ENCODE data around the gene MMP12.

Gene MMP12

DNA sequence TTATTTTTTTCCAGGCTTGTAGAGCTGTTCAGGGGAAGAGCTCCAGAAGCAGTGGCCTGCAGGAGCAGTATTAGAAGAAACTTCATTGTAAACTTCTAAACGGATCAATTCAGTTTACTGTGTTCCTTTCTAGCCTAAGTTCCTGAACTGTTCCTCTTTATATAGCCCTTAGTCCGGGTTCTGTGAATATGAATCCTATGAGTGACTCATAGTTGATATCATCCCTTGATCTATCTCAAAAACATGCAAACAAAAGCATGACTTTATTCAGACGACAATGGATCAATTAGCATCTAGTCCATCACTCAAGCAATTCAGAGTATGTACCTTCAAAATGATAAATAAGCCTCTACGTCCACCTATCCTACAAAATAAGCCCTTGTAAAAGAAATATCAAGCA, at the start of gene MMP12:
TSS of gene MMP12 (minus strand) at position 131 of the 400 bp plus-strand sequence. CDS start at position 86, 45 bp downstream.
- H3K4me3 ChIP-seq (ENCODE audit: low read length): no peak within 1 kb of the TSS
- TF ChIP-seq, protein P1, sequence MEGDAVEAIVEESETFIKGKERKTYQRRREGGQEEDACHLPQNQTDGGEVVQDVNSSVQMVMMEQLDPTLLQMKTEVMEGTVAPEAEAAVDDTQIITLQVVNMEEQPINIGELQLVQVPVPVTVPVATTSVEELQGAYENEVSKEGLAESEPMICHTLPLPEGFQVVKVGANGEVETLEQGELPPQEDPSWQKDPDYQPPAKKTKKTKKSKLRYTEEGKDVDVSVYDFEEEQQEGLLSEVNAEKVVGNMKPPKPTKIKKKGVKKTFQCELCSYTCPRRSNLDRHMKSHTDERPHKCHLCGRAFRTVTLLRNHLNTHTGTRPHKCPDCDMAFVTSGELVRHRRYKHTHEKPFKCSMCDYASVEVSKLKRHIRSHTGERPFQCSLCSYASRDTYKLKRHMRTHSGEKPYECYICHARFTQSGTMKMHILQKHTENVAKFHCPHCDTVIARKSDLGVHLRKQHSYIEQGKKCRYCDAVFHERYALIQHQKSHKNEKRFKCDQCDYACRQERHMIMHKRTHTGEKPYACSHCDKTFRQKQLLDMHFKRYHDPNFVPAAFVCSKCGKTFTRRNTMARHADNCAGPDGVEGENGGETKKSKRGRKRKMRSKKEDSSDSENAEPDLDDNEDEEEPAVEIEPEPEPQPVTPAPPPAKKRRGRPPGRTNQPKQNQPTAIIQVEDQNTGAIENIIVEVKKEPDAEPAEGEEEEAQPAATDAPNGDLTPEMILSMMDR (IDR thresholded peaks at IDR 0.05; ENCODE audit: insufficient read depth, low read depth, low read length, missing control alignments): no peak
- peak; percentile 28 for DNase-seq (ENCODE audit: low read depth)

DNA sequence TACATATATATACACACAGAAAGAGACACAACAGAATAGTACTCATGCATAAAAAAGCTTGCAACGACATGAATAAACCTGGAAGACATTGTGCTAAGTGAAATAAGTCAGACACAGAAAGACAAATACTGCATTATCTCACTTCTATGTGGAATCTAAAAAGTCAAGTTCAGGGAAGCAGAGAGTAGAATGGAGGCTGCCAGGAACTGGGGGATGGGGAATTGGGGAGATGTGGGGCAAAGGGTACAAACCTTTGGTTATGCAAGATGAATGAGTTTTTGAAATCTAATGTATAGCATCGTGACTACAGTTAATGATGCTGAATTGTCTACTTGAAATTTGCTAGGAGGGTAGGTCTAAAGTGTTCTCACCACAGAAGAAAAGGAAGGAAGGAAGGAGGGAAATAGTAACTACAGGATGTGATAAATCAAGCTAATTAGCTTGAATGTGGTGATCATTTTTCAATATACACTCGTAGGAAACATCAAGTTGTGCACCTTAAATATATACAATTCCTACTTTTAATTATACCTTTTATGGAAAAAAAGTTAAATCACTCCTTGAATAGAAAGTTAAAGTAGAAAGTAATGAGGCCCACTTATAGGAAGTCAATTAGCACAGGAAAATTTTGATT, 46.9 kb upstream of the MMP12 start:
- H3K4me3 ChIP-seq (ENCODE audit: low read length): no peak overlapping the region
- TF ChIP-seq, protein P1 (IDR thresholded peaks at IDR 0.05; ENCODE audit: insufficient read depth, low read depth, low read length, missing control alignments): no peak

DNA sequence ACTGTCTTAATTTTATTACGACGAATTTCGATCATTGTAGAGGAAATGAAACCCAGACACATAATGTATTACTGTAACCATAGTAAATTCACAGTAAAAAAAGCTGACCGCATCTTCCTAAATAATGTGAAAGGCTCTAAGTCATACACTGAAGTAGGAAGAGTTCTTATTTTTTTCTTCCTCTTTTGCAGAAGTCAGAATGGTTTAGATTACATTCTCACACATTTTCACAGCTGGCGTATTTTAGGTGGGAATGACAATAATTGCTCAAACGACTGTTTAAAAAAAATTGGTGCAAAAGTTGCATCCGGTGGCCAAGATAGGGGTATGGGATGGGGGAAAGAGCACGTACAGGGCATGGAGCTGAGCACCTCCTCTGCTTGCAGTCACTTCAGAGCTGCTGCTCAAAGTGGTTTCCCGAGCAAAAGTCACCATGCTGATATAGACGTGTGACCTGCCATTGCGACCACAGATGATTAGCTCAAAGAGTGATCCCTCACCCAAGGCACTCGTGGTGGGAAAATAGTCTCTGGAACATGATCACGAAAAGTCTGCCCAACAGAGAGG, 45.4 kb upstream of the MMP12 start:
- no peak overlapping the region for H3K4me3 ChIP-seq (ENCODE audit: low read length)
- TF ChIP-seq, protein P1 (IDR thresholded peaks at IDR 0.05; ENCODE audit: insufficient read depth, low read depth, low read length, missing control alignments): no peak
- no peak for DNase-seq (ENCODE audit: low read depth)

More for the DNA sequence above, 46.9 kb upstream of the MMP12 start:
- DNase-seq (ENCODE audit: low read depth): no peak

DNA sequence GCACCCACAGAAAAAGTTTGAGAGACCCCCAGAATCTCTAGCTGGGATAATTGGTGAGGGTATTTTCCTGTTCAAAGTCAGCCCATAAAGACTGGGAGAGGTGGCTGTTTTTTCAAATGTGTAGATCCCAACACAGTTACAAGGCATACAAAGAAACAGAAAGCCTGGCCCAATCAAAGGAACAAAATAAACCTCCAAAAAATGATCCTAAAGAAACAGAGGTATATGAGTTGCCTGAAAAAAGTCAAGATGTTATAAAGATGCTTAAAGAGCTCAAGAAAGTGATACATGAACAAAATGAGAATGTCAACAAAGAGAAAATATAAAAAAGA, 40.2 kb upstream of the MMP12 start:
- H3K4me3 ChIP-seq (ENCODE audit: low read length): no peak overlapping the region
- no peak for DNase-seq (ENCODE audit: low read depth)
- TF ChIP-seq, protein P1 (IDR thresholded peaks at IDR 0.05; ENCODE audit: insufficient read depth, low read depth, low read length, missing control alignments): no peak

DNA sequence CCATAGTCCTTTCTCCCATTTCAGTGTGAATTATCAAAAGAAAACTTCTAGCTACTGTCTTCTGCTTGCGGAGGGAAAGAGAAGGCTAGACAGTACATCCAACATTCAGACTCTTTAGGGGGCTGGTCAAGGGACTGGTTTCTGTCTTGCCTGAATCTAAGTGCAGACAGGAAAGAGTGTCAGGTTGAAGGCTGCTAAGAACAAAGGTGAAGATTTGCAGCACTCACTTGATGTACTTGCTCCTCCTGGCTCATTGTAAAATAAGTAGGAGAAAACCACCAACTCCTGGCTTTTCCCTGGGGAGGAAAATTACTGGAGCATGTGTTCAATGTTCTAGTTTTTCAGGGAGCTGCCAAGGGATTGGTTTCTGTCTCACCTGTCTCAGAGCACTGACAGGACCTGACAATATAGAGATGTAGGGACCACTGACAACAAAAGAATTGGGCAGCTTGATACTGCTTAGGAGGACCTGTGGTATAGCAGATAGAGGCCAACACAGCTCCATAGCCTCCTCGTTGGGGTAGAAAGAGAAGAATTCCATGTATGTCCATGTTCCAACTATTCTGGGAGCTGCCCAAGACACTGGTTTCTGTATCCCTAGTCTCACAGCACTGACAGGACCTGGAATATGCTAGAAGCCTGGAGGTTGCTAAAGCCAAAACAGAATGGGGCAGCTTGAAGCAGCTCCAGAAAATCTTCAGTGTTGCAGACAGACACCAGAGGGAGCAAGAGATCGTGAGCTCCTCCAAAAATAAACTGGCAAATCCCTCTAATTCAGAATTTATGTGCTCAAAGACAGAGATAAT, 39.7 kb upstream of the MMP12 start:
- TF ChIP-seq, protein P1 (IDR thresholded peaks at IDR 0.05; ENCODE audit: insufficient read depth, low read depth, low read length, missing control alignments): peak; percentile 81
- peak; percentile 57 for DNase-seq (ENCODE audit: low read depth)
- no peak overlapping the region for H3K4me3 ChIP-seq (ENCODE audit: low read length)

DNA sequence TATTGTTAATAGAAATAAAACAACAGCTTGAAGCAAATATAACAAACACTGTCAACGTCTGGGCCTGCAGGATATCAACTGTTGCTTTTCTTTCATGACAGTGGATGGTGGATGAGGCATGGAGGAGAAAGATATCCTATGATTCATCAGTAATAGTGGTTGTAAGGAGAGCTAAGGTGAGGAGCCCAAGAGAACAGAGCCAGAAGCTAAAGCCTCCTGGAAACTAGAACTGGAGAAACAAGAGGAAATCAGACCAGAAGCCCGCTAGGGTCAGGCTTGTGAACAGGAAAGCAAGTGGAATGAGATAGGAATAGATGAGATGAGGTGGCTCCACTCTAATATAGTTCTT, 37.7 kb upstream of the MMP12 start:
- no peak overlapping the region for H3K4me3 ChIP-seq (ENCODE audit: low read length)
- TF ChIP-seq, protein P1 (IDR thresholded peaks at IDR 0.05; ENCODE audit: insufficient read depth, low read depth, low read length, missing control alignments): no peak
- DNase-seq (ENCODE audit: low read depth): peak; percentile 67
